GM12801 (cell line): ENCODE data around the gene NXPE3.

ENCODE experiments used
- CTCF ChIP-seq: IDR thresholded peaks from one replicate; pipeline ENCODE4 v1.5.1; 2011; ENCODE audit warnings: control low read depth; ENCODE audit not compliant: insufficient read length; ENCODE audit errors: extremely low read depth

Gene NXPE3

DNA sequence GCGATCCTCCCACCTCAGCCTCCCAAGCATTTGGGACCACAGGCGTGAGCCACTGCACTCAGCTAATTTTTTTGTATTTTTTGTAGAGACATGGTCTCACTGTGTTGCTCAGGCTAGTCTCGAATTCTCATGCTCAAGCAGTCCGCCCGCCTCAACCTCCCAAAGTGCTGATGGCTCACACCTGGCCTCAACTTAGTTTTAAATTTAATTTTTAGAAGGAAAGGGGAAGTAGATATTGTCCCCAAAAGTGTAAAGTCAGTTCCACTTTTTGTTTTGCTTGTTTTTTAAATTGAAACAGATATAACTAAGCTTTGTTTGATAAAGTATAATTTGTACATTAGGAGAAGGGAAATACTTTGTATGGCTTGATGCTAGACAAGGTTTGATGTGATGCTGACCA lies 39.0 kb downstream of the NXPE3 start:
- TF ChIP-seq CTCF = no peak

DNA sequence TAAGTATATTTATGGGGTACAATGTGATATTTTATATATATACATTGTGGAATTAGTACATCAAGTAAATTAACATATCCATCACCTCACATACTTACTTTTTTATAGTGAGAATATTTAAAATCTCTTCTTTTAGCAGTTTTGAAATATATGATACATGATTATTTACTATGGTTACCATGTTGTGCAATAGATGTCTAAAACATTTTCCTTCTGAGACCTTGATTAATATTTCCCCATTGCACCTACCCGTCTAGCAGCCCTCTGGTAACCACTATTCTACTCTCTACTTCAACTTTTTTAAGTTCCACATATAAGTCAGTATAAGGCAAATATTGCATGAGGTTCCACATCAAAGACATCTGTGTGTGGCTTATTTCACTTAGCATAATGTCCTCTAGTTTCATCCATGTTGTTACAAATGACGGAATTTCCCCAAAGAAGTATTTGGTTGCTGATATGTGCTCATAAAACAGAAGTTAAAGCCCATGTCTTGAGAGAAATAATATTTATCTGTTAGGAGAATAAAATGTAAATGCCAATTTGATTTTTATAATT lies 40.7 kb downstream of the NXPE3 start:
- no peak for TF ChIP-seq CTCF

DNA sequence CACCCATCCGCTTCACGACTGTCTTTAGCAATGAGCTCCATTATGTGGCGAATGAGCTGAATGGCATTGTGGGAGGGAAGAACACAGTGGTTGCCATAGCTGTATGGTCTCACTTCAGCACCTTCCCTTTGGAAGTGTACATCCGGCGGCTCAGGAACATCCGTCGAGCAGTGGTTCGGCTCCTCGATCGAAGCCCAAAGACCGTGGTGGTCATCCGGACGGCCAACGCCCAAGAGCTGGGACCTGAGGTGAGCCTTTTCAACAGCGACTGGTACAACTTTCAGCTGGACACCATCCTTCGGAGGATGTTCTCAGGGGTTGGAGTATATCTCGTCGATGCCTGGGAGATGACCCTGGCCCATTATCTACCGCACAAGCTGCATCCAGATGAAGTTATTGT lies 42.5 kb downstream of the NXPE3 start:
- no peak for TF ChIP-seq CTCF

GRCh38 chr3:101823525-101823924 lies 44.5 kb downstream of the NXPE3 start:
- no peak for TF ChIP-seq CTCF

- no peak for TF ChIP-seq CTCF
These were observed 45.7 kb downstream of the NXPE3 start for GRCh38 chr3:101824702-101825101.

- TF ChIP-seq CTCF = no peak
These were observed 47.0 kb downstream of the NXPE3 start for GRCh38 chr3:101825904-101826445.

DNA sequence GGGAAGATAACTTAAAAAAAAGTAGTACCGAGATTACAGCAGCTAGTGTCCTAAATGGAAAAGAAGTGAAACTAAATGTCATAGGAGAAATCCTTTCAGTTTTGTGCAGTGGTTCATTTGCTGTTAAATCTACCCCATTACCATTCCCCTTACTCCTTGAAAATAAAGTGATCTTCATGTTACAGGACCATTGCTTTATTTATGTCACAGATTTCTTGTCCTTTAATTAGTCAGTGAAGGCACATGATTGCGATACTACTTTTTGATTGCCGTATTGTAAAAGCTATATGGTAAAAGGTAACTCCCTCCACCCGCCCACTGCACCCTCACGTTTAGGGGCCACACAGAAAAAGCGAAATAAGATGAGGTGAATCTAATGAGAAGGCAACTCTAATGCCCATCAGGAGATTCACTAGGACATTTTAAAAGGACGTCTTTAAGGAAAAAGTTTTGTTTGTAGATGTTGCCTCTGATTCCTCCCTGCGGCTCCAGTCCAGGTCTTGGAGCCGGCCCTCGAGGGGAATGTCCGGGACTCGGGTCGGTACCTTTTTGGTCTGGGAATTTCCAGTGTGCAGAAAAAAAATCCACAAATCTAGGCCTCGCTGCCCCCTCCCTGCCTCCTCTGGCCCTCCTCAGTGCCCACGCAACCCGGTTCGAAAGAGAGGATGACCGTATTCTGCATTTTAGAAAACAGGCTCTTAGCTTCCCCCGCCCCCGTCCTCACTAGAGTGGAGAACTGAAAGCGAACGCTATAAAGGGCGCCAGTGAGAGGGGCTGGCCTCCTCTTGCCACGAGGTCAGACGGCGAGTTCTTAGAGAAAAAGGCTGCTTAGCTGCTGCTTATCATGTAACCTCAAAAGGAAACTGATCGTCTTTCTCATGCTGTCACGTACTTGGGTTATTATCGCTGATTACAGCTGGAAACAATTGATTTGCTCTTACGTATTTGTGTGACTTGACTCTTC lies 48.5 kb downstream of the NXPE3 start:
- TF ChIP-seq CTCF = no peak
